K562 (cell line): ENCODE results near the gene KRT222. TPM values are rescaled to one million over a fixed set of nuclear protein-coding genes. Genes with fewer than 3 reads are reported as not detected.

Experiments used
- ELK1 ChIP-seq: sonication (generic); formaldehyde crosslinking; IDR thresholded peaks from 2 replicates; pipeline ENCODE4 v1.8.1; 2022; ENCODE audit warnings: missing genetic modification reagents
- RERE ChIP-seq: sonication (generic); formaldehyde crosslinking; IDR thresholded peaks from 2 replicates; pipeline ENCODE4 v1.8.0; 2023; ENCODE audit warnings: missing genetic modification reagents, mild to moderate bottlenecking, borderline replicate concordance
- polyA plus RNA-seq, 8 experiments: library from polyadenylated mRNA; depleted of rRNA in 4 of 8; stranded (reverse) in 5 of 8; unstranded in 3 of 8; fragments of >200 nt; fragmentation: Nextera tagmentation in 2 of 8; fragmentation: Illumina TruSeq in 1 of 8; extraction: Ambion mirVana in 2 of 8; extraction: Trizol in 1 of 8; gene quantifications; 2 replicates each; pipeline versions ENCODE4 v1.2.1 to v1.2.3, GENCODE V29; 2011 to 2014; ENCODE audit warnings: inconsistent platforms in 1 of 8, missing spikeins in 1 of 8
- total RNA-seq, 7 experiments: library from RNA; depleted of rRNA in 6 of 7; stranded (reverse); fragments of >200 nt in 6 of 7; fragmentation: Illumina TruSeq in 2 of 7; extraction: Trizol in 2 of 7; gene quantifications; 2 replicates each; pipeline versions ENCODE4 v1.2.1 to v1.2.3, GENCODE V29; 2011 to 2021; ENCODE audit warnings: low replicate concordance in 1 of 7
- TF ChIP-seq, protein P1 (sequence below): fragments of 450-650 bp; formaldehyde crosslinking; IDR thresholded peaks from 2 replicates; pipeline ENCODE4 v1.4.0; 2022; ENCODE audit warnings: missing genetic modification characterization

KRT222 gene
- total and polyA plus RNA-seq, 9 of the 15 experiments (the other 6 are each of a cell fraction or from before 2014, with no cell fraction given), result 0.03 to 0.11 (median 0.05) TPM; not detected in 5

DNA sequence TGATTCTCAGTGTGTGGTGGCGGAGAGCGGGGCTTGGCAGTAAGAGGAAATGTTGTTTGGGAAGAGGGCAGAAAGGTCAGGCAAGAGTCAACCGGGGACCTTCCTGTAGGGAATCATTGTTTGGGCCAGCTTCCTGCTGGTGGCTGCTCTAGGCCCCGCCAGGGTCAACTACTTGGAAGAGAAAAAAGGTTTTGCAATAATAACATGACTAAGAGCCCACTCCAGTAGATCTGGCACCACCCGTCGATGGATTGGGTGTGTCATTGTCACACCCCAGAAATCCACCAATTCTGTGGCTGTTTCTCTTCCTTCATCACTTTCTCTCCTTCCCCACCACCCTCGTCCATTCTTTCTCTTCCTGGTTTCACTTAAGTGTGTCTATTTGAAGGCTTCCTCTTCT, 42.8 kb upstream of the KRT222 start (continued):
- TF ChIP-seq ELK1 (CRISPR knock-in tag) (no peak), RERE (CRISPR knock-in tag) (no peak)
- TF ChIP-seq, protein P1, sequence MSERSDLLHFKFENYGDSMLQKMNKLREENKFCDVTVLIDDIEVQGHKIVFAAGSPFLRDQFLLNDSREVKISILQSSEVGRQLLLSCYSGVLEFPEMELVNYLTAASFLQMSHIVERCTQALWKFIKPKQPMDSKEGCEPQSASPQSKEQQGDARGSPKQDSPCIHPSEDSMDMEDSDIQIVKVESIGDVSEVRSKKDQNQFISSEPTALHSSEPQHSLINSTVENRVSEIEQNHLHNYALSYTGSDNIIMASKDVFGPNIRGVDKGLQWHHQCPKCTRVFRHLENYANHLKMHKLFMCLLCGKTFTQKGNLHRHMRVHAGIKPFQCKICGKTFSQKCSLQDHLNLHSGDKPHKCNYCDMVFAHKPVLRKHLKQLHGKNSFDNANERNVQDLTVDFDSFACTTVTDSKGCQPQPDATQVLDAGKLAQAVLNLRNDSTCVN (CRISPR knock-in tag), result no peak
